K562 (cell line): ENCODE results near the gene FTO.

Experiments
- ESRRA ChIP-seq: fragments of 450-650 bp; IDR thresholded peaks from 2 replicates; pipeline ENCODE4 v1.6.1; 2014; ENCODE audit warnings: low read depth, mild to moderate bottlenecking, moderate library complexity, borderline replicate concordance
- JUND ChIP-seq, 2 experiments: IDR thresholded peaks; 2 replicates in 1 of 2; 3 replicates in 1 of 2; pipeline ENCODE4 v1.6.1; 2011; ENCODE audit warnings: borderline replicate concordance in 2 of 2, low read depth in 2 of 2, low read length in 2 of 2, improper control_type of control experiment in 1 of 2, missing biosample characterization in 1 of 2, missing genetic modification characterization in 1 of 2, missing genetic modification reagents in 1 of 2
- NCOA1 ChIP-seq: fragments of 450-650 bp; IDR thresholded peaks from 2 replicates; pipeline ENCODE4 v1.6.1; 2016; ENCODE audit warnings: low read depth
- POLR2A ChIP-seq: fragments of 450-650 bp; conservative IDR thresholded peaks from 2 replicates; pipeline ENCODE4 v1.6.1; 2016
- RAD51 ChIP-seq: fragments of 450-650 bp; IDR thresholded peaks from 2 replicates; pipeline ENCODE4 v1.7.1; 2016; ENCODE audit warnings: low read depth, mild to moderate bottlenecking, borderline replicate concordance
- TF ChIP-seq, protein P1 (sequence below): sonication (generic); formaldehyde crosslinking; IDR thresholded peaks from 2 replicates; pipeline ENCODE4 v1.8.0; 2022; ENCODE audit warnings: missing genetic modification reagents, mild to moderate bottlenecking, borderline replicate concordance
- TF ChIP-seq, protein P2 (sequence below), 3 experiments: IDR thresholded peaks in 2 of 3; conservative IDR thresholded peaks in 1 of 3; 2 replicates each; pipeline ENCODE4 v1.5.1; 2011 to 2012; ENCODE audit warnings: low read length in 3 of 3, mild to moderate bottlenecking in 3 of 3, control low read depth in 2 of 3, improper control_type of control experiment in 1 of 3, inconsistent platforms in 1 of 3, low read depth in 1 of 3, mixed read lengths in 1 of 3, moderate library complexity in 1 of 3; ENCODE audit not compliant: insufficient read depth in 2 of 3

DNA sequence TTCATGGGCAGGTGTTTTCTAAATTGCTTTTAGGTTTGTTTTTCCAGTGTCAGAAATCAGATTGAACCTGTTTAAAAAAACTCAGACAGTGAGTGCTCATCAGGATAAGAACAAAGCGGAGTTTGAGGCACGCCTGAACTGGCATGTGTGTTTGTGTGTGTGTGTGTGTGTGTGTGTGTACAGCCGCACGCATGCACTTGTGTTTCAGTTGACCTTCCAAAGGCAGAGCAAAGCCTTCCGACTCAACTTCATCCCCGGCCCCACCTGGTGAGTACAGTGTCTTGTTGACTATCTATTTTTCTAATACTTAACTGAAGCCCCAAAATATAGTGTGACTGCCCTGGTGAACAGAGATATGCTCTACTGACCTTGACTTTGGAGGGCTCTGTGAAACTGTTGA is 357.5 kb downstream of the FTO start:
- TF ChIP-seq RAD51 (no peak), ESRRA (no peak), POLR2A (no peak), NCOA1 (no peak), JUND (IDR thresholded peaks at IDR 0.05; ENCODE audit: borderline replicate concordance, low read depth, low read length) (no peak), JUND (tag; IDR thresholded peaks at IDR 0.05; ENCODE audit: borderline replicate concordance, low read depth, low read length) (no peak)
- TF ChIP-seq, protein P1, sequence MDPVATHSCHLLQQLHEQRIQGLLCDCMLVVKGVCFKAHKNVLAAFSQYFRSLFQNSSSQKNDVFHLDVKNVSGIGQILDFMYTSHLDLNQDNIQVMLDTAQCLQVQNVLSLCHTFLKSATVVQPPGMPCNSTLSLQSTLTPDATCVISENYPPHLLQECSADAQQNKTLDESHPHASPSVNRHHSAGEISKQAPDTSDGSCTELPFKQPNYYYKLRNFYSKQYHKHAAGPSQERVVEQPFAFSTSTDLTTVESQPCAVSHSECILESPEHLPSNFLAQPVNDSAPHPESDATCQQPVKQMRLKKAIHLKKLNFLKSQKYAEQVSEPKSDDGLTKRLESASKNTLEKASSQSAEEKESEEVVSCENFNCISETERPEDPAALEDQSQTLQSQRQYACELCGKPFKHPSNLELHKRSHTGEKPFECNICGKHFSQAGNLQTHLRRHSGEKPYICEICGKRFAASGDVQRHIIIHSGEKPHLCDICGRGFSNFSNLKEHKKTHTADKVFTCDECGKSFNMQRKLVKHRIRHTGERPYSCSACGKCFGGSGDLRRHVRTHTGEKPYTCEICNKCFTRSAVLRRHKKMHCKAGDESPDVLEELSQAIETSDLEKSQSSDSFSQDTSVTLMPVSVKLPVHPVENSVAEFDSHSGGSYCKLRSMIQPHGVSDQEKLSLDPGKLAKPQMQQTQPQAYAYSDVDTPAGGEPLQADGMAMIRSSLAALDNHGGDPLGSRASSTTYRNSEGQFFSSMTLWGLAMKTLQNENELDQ (CRISPR knock-in tag): no peak
- TF ChIP-seq, protein P2, sequence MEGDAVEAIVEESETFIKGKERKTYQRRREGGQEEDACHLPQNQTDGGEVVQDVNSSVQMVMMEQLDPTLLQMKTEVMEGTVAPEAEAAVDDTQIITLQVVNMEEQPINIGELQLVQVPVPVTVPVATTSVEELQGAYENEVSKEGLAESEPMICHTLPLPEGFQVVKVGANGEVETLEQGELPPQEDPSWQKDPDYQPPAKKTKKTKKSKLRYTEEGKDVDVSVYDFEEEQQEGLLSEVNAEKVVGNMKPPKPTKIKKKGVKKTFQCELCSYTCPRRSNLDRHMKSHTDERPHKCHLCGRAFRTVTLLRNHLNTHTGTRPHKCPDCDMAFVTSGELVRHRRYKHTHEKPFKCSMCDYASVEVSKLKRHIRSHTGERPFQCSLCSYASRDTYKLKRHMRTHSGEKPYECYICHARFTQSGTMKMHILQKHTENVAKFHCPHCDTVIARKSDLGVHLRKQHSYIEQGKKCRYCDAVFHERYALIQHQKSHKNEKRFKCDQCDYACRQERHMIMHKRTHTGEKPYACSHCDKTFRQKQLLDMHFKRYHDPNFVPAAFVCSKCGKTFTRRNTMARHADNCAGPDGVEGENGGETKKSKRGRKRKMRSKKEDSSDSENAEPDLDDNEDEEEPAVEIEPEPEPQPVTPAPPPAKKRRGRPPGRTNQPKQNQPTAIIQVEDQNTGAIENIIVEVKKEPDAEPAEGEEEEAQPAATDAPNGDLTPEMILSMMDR (IDR thresholded peaks at IDR 0.05 in 2 of 3, conservative IDR thresholded peaks at IDR 0.05 in 1 of 3; ENCODE audit: insufficient read depth in 2 of 3, low read depth in 1 of 3, low read length in 3 of 3): no peak
